Retina (tissue), 1 donor: ENCODE measurements around the gene SF3B2.

Source experiments
- DNase-seq: peaks from one replicate; pipeline ENCODE4 v3.0.0-alpha.2; 2016

Gene SF3B2

GRCh38 chr11:66050581-66051231, 1.5 kb upstream of the SF3B2 start:
- peak; percentile 19 for DNase-seq

- DNase-seq = no peak
Measured at GRCh38 chr11:66051371-66051765, 796 bp upstream of the SF3B2 start.

GRCh38 chr11:66052664-66052982, 459 bp downstream of the SF3B2 start:
- DNase-seq = no peak

- no peak for DNase-seq
Measured at GRCh38 chr11:66055021-66055420, 2.9 kb downstream of the SF3B2 start.

GRCh38 chr11:66056501-66056900, 4.3 kb downstream of the SF3B2 start:
- DNase-seq = no peak

- no peak for DNase-seq
Measured at GRCh38 chr11:66059966-66060680, 8.0 kb downstream of the SF3B2 start.

GRCh38 chr11:66061268-66061667, 9.1 kb downstream of the SF3B2 start:
- no peak for DNase-seq

GRCh38 chr11:66062408-66062807, 10.2 kb downstream of the SF3B2 start:
- DNase-seq = no peak

- no peak for DNase-seq
Measured at GRCh38 chr11:66063900-66064299, 11.7 kb downstream of the SF3B2 start.

GRCh38 chr11:66064571-66064970, 12.4 kb downstream of the SF3B2 start:
- DNase-seq = no peak

- no peak for DNase-seq
Measured at GRCh38 chr11:66066751-66067150, 14.6 kb downstream of the SF3B2 start.

- DNase-seq = no peak
Measured at GRCh38 chr11:66067640-66068039, 15.5 kb downstream of the SF3B2 start.

GRCh38 chr11:66068154-66068821, 16.1 kb downstream of the SF3B2 start:
- DNase-seq = peak; percentile 83

GRCh38 chr11:66068923-66069714, 17.0 kb downstream of the SF3B2 start:
- no peak for DNase-seq

GRCh38 chr11:66069715-66070603, 17.8 kb downstream of the SF3B2 start, which contains the start of gene PACS1:
TSS of gene PACS1 (plus strand) at chr11:66070272. CDS start at chr11:66070487, 215 bp downstream.
- peak; percentile 75 for DNase-seq

- DNase-seq = peak; percentile 49
Measured at GRCh38 chr11:66070604-66071380, 18.6 kb downstream of the SF3B2 start.

GRCh38 chr11:66071381-66071801, 19.2 kb downstream of the SF3B2 start:
- peak; percentile 9 for DNase-seq

- DNase-seq = no peak
Measured at GRCh38 chr11:66072081-66072480, 19.9 kb downstream of the SF3B2 start.

- DNase-seq = no peak
Measured at GRCh38 chr11:66072518-66072917, 20.4 kb downstream of the SF3B2 start.

- no peak for DNase-seq
Measured at GRCh38 chr11:66073669-66074068, 21.5 kb downstream of the SF3B2 start.

- DNase-seq = no peak
Measured at GRCh38 chr11:66075273-66075672, 23.1 kb downstream of the SF3B2 start.
